Fibroblast of lung (primary cell): Measurements from ENCODE around the gene CADM3.

Experiments
- CTCF ChIP-seq, 2 donors: IDR thresholded peaks in 1 of 2; conservative IDR thresholded peaks in 1 of 2; 1 replicate in 1 of 2; 2 replicates in 1 of 2; pipeline ENCODE4 v1.5.1; 2011 to 2012; ENCODE audit warnings: low read length in 2 of 2, control low read depth in 1 of 2, inconsistent platforms in 1 of 2, low read depth in 1 of 2, mild to moderate bottlenecking in 1 of 2
- EZH2 ChIP-seq: IDR thresholded peaks from 2 replicates; pipeline ENCODE4 v1.5.1; 2012; ENCODE audit warnings: low read length, control low read depth, mild to moderate bottlenecking; ENCODE audit errors: missing control alignments

DNA sequence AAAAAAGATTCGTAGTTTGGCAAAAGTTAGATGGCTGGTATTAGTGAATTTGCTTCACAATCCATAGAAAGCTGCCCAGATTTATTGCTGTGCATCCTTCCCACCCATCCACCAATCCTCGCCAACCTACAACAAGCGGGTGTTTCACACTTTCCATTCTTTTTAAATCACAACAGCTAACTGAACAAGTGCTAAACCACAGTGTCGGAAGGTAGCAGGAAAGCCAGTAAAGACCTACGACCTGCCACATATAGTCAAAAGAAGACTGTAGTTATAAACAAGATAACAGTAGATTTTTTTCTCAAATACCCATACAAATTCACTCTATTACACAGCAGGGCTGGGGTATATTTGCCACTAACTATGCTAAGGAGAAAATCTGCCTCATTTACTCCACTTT, 47.8 kb upstream of the CADM3 start:
- TF ChIP-seq CTCF (conservative IDR thresholded peaks at IDR 0.05 in 1 of 2, IDR thresholded peaks at IDR 0.05 in 1 of 2; ENCODE audit: low read depth in 1 of 2, low read length in 2 of 2) (no peak), EZH2 (no peak)
